Neural progenitor cell (in vitro differentiated cells): ENCODE measurements around the gene TTC3. TPM values are rescaled to one million over a fixed set of nuclear protein-coding genes. Genes with fewer than 3 reads are reported as not detected.

ENCODE experiments used
- DNase-seq: peaks from one replicate; pipeline ENCODE4 v3.0.0-alpha.2; 2016; ENCODE audit warnings: low spot score
- H2AFZ ChIP-seq: fragments of 200-600 bp; sonication (generic); replicated peaks from 2 replicates; pipeline ENCODE4 v1.6.1; 2016; ENCODE audit warnings: antibody characterized with exemption
- H3F3A ChIP-seq: fragments of 200-600 bp; sonication (generic); 2 replicates; pipeline ENCODE4 v1.6.1; 2016; ENCODE audit warnings: antibody characterized with exemption, low read depth
- H3K27ac ChIP-seq: fragments of 200-600 bp; sonication (generic); 2 replicates; pipeline ENCODE4 v1.5.1; 2016; ENCODE audit warnings: mild to moderate bottlenecking
- H3K27me3 ChIP-seq: fragments of 200-600 bp; sonication (generic); 2 replicates; pipeline ENCODE4 v1.6.1; 2016; ENCODE audit warnings: mild to moderate bottlenecking, moderate library complexity
- H3K36me3 ChIP-seq: fragments of 200-600 bp; sonication (generic); 2 replicates; pipeline ENCODE4 v1.5.1; 2016
- H3K4me1 ChIP-seq: fragments of 200-600 bp; sonication (generic); 2 replicates; pipeline ENCODE4 v1.6.1; 2016; ENCODE audit warnings: mixed run types
- H3K4me2 ChIP-seq: fragments of 200-600 bp; sonication (generic); 2 replicates; pipeline ENCODE4 v1.6.1; 2016
- H3K4me3 ChIP-seq: fragments of 200-600 bp; sonication (generic); 2 replicates; pipeline ENCODE4 v1.5.1; 2016
- H3K79me2 ChIP-seq: fragments of 200-600 bp; sonication (generic); 2 replicates; pipeline ENCODE4 v1.6.1; 2016; ENCODE audit warnings: low read depth
- H3K9ac ChIP-seq: fragments of 200-600 bp; sonication (generic); 2 replicates; pipeline ENCODE4 v1.6.1; 2016
- H3K9me3 ChIP-seq: fragments of 200-600 bp; sonication (generic); 2 replicates; pipeline ENCODE4 v1.5.1; 2016; ENCODE audit warnings: low read depth
- H4K20me1 ChIP-seq: fragments of 200-600 bp; sonication (generic); 2 replicates; pipeline ENCODE4 v1.6.1; 2016; ENCODE audit warnings: low read depth
- H3K27ac Mint-ChIP-seq: 3 replicates; pipeline ENCODE4 v1.8.0; 2021; ENCODE audit warnings: mixed read lengths
- H3K27me3 Mint-ChIP-seq: 2 replicates; pipeline ENCODE4 v1.8.0; 2022; ENCODE audit warnings: low read depth, mild to moderate bottlenecking, inconsistent platforms, moderate library complexity, mixed read lengths; ENCODE audit not compliant: insufficient read depth
- H3K36me3 Mint-ChIP-seq: 3 replicates; pipeline ENCODE4 v1.8.0; 2021; ENCODE audit warnings: mixed read lengths
- H3K4me1 Mint-ChIP-seq: 3 replicates; pipeline ENCODE4 v1.8.0; 2021; ENCODE audit warnings: mixed read lengths
- H3K4me3 Mint-ChIP-seq: 3 replicates; pipeline ENCODE4 v1.8.0; 2021; ENCODE audit warnings: mild to moderate bottlenecking, moderate library complexity, mixed read lengths
- H3K9me3 Mint-ChIP-seq: 3 replicates; pipeline ENCODE4 v1.8.0; 2020; ENCODE audit warnings: mixed read lengths
- EZH2 ChIP-seq: fragments of 200-600 bp; sonication (generic); IDR thresholded peaks from 2 replicates; pipeline ENCODE4 v1.6.1; 2017; ENCODE audit warnings: antibody characterized with exemption, mild to moderate bottlenecking, moderate library complexity
- EZH2phosphoT487 ChIP-seq: fragments of 200-600 bp; sonication (generic); IDR thresholded peaks from 2 replicates; pipeline ENCODE4 v1.6.1; 2017; ENCODE audit warnings: antibody characterized with exemption
- total RNA-seq: library from RNA; depleted of rRNA; stranded (reverse); fragments of >200 nt; gene quantifications from 2 replicates; pipeline ENCODE4 v1.2.3, GENCODE V29; 2015; ENCODE audit warnings: low replicate concordance
- TF ChIP-seq, protein P1 (sequence below): fragments of 200-600 bp; sonication (generic); IDR thresholded peaks from 2 replicates; pipeline ENCODE4 v1.5.1; 2017; ENCODE audit warnings: antibody characterized with exemption, mild to moderate bottlenecking

Gene TTC3
- total RNA-seq, 1 donor from 2014 or later: 135 TPM

DNA sequence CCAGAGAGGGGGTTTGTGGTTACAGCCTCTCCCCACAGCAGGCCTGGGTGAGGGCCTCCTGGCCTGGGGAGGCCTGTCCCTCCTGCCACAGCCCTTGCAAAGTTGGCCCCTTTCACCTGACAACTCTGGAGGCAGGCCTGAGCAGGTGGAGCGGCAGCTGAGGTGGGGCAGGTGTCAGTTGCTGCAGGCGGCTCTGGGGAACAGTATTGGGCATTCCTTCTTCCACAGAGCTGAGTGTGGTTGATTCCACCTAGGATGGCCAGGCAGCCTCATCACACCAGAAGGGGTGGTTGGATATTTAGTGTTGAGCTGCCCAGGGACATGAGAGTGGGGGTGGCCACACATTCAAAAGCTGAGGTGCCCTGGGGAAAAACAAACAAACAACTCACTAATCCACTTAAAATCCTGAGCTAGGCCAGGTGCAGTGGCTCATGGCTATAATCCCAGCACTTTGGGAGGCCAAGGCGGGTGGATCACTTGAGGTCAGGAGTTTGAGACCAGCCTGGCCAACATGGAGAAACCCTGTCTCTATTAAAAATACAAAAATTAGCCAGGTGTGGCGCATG lies 31.3 kb upstream of the TTC3 start:
- no peak overlapping the region for H3K9ac ChIP-seq
- H3K79me2 ChIP-seq: no peaks in the 10 kb centered on the region
- peaks cover 83% of the 10 kb centered on the region for H3K27me3 ChIP-seq
- Mint-ChIP-seq H3K4me1 (peaks cover 16% of the 10 kb centered on the region), H3K27ac (no peak overlapping the region), H3K36me3 (no peaks in the 10 kb centered on the region), H3K9me3 (peaks cover 4% of the 10 kb centered on the region), H3K4me3 (no peak overlapping the region), H3K27me3 (peaks cover 9% of the 10 kb centered on the region)
- H3K27ac ChIP-seq: no peak overlapping the region
- H3K36me3 ChIP-seq: no peaks in the 10 kb centered on the region
- H3K9me3 ChIP-seq: no peaks in the 10 kb centered on the region
- no peak overlapping the region for H3K4me3 ChIP-seq
- peaks cover 11% of the 10 kb centered on the region for H3F3A ChIP-seq
- H3K4me2 ChIP-seq: peak overlapping the region; percentile 49
- H2AFZ ChIP-seq: no peak overlapping the region
- TF ChIP-seq, protein P1, sequence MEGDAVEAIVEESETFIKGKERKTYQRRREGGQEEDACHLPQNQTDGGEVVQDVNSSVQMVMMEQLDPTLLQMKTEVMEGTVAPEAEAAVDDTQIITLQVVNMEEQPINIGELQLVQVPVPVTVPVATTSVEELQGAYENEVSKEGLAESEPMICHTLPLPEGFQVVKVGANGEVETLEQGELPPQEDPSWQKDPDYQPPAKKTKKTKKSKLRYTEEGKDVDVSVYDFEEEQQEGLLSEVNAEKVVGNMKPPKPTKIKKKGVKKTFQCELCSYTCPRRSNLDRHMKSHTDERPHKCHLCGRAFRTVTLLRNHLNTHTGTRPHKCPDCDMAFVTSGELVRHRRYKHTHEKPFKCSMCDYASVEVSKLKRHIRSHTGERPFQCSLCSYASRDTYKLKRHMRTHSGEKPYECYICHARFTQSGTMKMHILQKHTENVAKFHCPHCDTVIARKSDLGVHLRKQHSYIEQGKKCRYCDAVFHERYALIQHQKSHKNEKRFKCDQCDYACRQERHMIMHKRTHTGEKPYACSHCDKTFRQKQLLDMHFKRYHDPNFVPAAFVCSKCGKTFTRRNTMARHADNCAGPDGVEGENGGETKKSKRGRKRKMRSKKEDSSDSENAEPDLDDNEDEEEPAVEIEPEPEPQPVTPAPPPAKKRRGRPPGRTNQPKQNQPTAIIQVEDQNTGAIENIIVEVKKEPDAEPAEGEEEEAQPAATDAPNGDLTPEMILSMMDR: no peak
- peak; percentile 74 for TF ChIP-seq EZH2phosphoT487
- peaks cover 14% of the 10 kb centered on the region for H3K4me1 ChIP-seq
- peak; percentile 58 for DNase-seq
- H4K20me1 ChIP-seq: no peaks in the 10 kb centered on the region

DNA sequence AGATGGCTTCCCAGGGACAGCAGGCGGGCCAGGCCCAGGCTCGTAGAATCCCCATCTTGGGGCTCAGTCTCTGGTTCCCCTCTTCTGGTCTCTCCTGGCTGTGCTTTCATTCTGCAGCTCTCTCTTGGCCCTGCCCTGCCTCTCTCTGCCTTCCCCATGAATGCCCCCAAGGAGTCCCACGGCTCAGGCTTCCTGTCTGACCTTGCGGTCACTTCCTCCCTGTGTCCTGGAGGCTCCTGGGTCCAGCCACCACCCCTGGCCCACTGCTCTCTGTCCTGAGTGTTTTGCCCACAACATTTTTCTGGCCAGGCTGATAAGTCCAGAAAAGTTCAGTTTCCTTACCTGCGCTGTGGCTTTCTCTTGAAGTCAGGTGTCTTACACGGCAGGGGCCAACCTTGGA lies 29.2 kb upstream of the TTC3 start:
- no peaks in the 10 kb centered on the region for H3K36me3 ChIP-seq
- no peak for TF ChIP-seq EZH2phosphoT487
- TF ChIP-seq, protein P1: no peak
- no peak for TF ChIP-seq EZH2
- no peak overlapping the region for H3K4me2 ChIP-seq
- H4K20me1 ChIP-seq: no peaks in the 10 kb centered on the region
- H3K27ac Mint-ChIP-seq: peak overlapping the region; percentile 85
- no peak overlapping the region for H3K4me3 ChIP-seq
- no peak overlapping the region for H2AFZ ChIP-seq
- no peak overlapping the region for H3K4me3 Mint-ChIP-seq
- peaks cover 4% of the 10 kb centered on the region for H3K9me3 Mint-ChIP-seq
- peaks cover 20% of the 10 kb centered on the region for H3K4me1 Mint-ChIP-seq
- no peaks in the 10 kb centered on the region for H3K36me3 Mint-ChIP-seq
- DNase-seq: no peak
- H3K27me3 Mint-ChIP-seq: peaks cover 9% of the 10 kb centered on the region
- H3K27ac ChIP-seq: no peak overlapping the region
- no peaks in the 10 kb centered on the region for H3K9me3 ChIP-seq
- H3F3A ChIP-seq: peaks cover 10% of the 10 kb centered on the region
- H3K27me3 ChIP-seq: peaks cover 83% of the 10 kb centered on the region
- H3K4me1 ChIP-seq: peaks cover 29% of the 10 kb centered on the region
- no peak overlapping the region for H3K9ac ChIP-seq
- H3K79me2 ChIP-seq: no peaks in the 10 kb centered on the region

DNA sequence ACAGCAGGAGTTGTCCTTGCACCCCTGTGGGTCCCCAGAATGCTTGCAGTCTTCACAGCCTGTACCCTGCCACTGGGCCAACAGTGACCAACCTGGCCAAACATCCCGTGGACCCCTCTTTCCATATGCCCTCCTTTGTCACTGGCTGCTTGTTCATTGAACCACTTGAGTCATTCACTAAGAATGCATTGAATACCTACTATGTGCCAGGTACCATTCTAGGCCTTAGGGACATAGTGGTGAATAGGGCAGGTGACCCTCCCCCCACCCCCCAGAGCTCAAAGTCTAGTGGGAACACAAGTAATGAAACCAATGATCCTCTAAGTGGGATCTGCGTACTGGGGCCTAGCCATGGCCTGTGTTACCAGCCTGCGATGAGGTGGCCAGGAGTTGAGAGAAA lies 28.4 kb upstream of the TTC3 start:
- Mint-ChIP-seq H3K9me3 (peaks cover 4% of the 10 kb centered on the region), H3K4me3 (no peak overlapping the region), H3K27ac (no peak overlapping the region), H3K4me1 (peaks cover 17% of the 10 kb centered on the region), H3K27me3 (peaks cover 9% of the 10 kb centered on the region), H3K36me3 (no peaks in the 10 kb centered on the region)
- Histone ChIP-seq H3K36me3 (no peaks in the 10 kb centered on the region), H3K27ac (no peak overlapping the region), H4K20me1 (no peaks in the 10 kb centered on the region), H3K4me2 (no peak overlapping the region), H3F3A (peaks cover 4% of the 10 kb centered on the region), H2AFZ (no peak overlapping the region), H3K4me3 (no peak overlapping the region), H3K79me2 (no peaks in the 10 kb centered on the region), H3K9me3 (no peaks in the 10 kb centered on the region), H3K4me1 (peaks cover 23% of the 10 kb centered on the region), H3K27me3 (peaks cover 84% of the 10 kb centered on the region), H3K9ac (no peak overlapping the region)
- no peak for DNase-seq
- TF ChIP-seq, protein P1: no peak
- no peak for TF ChIP-seq EZH2
- TF ChIP-seq EZH2phosphoT487: no peak
